Measurements from ENCODE around the gene XPNPEP2.

- TF ChIP-seq CTCF (IDR thresholded peaks at IDR 0.05; ENCODE audit: low read depth, low read length), result no peak
- no peak for TF ChIP-seq POLR2A (IDR thresholded peaks at IDR 0.05; ENCODE audit: extremely low read depth, insufficient read length)
- no peak for TF ChIP-seq MAX (IDR thresholded peaks at IDR 0.05; ENCODE audit: low read depth, low read length)
These were observed 24.9 kb downstream of the XPNPEP2 start for GRCh38 chrX:129763666-129764065.

Data from NB4 (cell line).